Measurements from ENCODE around the gene EZH2. TPM values are rescaled to one million over a fixed set of nuclear protein-coding genes. Genes with fewer than 3 reads are reported as not detected.

The EZH2 gene
- total RNA-seq, 1 experiment from 2014 or later: 18.4 TPM

DNA sequence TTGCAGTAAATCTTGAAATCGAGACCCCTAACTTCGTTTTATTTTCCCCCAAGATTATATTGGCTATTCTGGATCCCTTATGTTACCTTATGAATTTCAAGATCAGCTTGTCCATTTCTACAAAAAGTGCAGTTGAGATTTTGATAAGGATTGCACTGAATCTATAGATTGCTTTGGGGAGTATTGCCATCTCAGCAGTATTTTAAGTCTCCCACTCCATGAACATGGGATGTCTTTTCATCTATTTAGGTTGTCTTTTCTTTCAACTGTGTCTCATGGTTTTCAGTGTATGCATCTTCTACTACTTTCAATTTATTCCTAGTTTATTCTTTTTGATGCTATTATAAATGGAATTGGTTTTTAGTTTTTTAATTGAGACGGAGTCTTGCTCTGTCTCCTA, 89.6 kb downstream of the EZH2 start:
- H3K27me3 ChIP-seq (ENCODE audit: control insufficient read depth, insufficient read depth, low read length): no peaks in the 10 kb centered on the region
- no peak overlapping the region for H3K4me3 ChIP-seq (ENCODE audit: insufficient read depth, low read depth, low read length)
- H3K36me3 ChIP-seq (replicated peaks; ENCODE audit: control insufficient read depth, insufficient read depth, low read length): peaks cover 24% of the 10 kb centered on the region
- DNase-seq: no peak

DNA sequence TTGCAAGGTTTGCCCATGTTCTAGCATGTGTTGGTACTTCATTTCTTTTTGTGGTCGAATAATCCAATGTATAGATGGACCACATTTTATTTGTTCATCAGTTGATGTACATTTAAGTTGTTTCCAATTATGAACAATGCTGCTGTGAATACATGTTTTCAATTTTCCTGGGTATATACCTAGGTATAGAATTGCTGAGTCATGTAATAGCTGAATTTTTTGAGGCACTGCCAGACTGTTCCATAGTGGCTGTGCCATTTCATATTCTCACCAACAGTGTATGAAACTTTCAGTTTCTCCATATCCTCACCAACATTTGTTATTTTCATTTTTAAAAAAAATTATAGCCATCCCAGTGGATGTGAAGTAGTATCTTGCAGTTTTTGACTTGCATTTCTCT, 90.5 kb downstream of the EZH2 start:
- Histone ChIP-seq H3K4me3 (ENCODE audit: insufficient read depth, low read depth, low read length) (no peak overlapping the region), H3K36me3 (replicated peaks; ENCODE audit: control insufficient read depth, insufficient read depth, low read length) (peaks cover 18% of the 10 kb centered on the region), H3K27me3 (ENCODE audit: control insufficient read depth, insufficient read depth, low read length) (no peaks in the 10 kb centered on the region)
- no peak for DNase-seq

DNA sequence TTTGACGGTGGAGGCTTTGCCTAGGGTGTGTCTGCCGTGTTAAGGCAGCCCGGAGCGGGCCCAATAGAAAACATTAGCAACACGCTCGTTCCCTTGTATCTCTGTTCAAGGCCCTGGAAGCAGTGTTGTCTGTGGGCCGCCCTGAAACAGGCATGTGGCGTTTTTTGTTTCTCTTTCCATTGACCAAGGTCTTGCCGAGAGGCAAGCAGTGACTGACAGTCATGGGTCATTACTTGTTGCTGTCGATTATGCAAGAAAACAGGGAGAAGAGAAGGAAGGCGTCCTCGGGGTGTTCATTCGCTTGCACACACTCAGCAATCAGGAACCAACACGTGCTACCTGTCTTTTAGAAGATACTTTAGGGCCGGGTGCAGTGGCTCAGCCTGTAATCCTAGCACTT, 92.5 kb downstream of the EZH2 start:
- DNase-seq: no peak
- H3K36me3 ChIP-seq (replicated peaks; ENCODE audit: control insufficient read depth, insufficient read depth, low read length): peaks cover 23% of the 10 kb centered on the region
- H3K27me3 ChIP-seq (ENCODE audit: control insufficient read depth, insufficient read depth, low read length): no peaks in the 10 kb centered on the region
- H3K4me3 ChIP-seq (ENCODE audit: insufficient read depth, low read depth, low read length): no peak overlapping the region

DNA sequence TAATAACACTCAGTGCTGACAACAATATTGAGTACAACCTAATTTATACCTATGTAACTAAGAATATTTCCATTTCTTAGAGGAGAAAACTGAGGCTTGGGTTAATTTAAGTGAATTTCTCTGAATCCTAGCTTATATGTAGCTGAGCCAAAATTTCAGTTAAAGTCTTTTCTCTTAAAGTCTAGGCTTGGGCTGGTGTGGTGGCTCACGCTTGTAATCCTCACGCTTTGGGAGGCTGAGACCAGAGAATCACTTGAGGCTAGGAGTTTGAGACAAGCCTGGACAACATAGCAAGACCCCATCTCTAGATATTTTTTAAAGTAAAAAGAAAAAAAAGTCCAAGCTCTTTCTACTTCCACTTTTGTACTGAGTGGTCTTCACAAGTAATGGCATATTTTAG, 93.2 kb downstream of the EZH2 start:
- DNase-seq: no peak
- no peaks in the 10 kb centered on the region for H3K27me3 ChIP-seq (ENCODE audit: control insufficient read depth, insufficient read depth, low read length)
- H3K4me3 ChIP-seq (ENCODE audit: insufficient read depth, low read depth, low read length): no peak overlapping the region
- H3K36me3 ChIP-seq (replicated peaks; ENCODE audit: control insufficient read depth, insufficient read depth, low read length): peaks cover 23% of the 10 kb centered on the region

GRCh38 chr7:148790131-148790726, 93.9 kb downstream of the EZH2 start:
- no peak for DNase-seq
- H3K4me3 ChIP-seq (ENCODE audit: insufficient read depth, low read depth, low read length): no peak overlapping the region
- no peaks in the 10 kb centered on the region for H3K27me3 ChIP-seq (ENCODE audit: control insufficient read depth, insufficient read depth, low read length)
- peaks cover 23% of the 10 kb centered on the region for H3K36me3 ChIP-seq (replicated peaks; ENCODE audit: control insufficient read depth, insufficient read depth, low read length)

DNA sequence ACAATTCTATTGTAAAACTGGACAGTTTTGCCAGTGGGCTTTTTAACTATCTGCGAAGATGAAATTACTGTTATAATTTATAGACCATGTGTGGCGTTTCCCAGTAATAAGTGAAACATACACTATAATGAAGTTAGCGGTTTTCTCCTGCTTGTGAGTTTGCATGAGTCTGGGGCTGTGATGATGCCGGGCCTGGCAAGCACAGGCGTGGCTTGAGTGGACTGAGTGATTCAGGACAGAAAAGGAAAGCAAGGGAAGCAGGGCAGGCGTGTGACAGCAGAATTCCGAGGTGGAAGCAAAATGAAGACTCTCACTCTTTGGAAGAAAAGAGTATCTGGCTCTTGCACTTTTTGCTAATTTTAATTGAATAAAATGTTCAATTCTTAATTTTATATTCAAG, 94.9 kb downstream of the EZH2 start:
- Histone ChIP-seq H3K36me3 (replicated peaks; ENCODE audit: control insufficient read depth, insufficient read depth, low read length) (peaks cover 23% of the 10 kb centered on the region), H3K27me3 (ENCODE audit: control insufficient read depth, insufficient read depth, low read length) (no peaks in the 10 kb centered on the region), H3K4me3 (ENCODE audit: insufficient read depth, low read depth, low read length) (no peak overlapping the region)
- DNase-seq: no peak

GRCh38 chr7:148787571-148788295, 96.4 kb downstream of the EZH2 start:
- Histone ChIP-seq H3K36me3 (replicated peaks; ENCODE audit: control insufficient read depth, insufficient read depth, low read length) (peaks cover 19% of the 10 kb centered on the region), H3K4me3 (ENCODE audit: insufficient read depth, low read depth, low read length) (no peak overlapping the region)
- DNase-seq: no peak

DNA sequence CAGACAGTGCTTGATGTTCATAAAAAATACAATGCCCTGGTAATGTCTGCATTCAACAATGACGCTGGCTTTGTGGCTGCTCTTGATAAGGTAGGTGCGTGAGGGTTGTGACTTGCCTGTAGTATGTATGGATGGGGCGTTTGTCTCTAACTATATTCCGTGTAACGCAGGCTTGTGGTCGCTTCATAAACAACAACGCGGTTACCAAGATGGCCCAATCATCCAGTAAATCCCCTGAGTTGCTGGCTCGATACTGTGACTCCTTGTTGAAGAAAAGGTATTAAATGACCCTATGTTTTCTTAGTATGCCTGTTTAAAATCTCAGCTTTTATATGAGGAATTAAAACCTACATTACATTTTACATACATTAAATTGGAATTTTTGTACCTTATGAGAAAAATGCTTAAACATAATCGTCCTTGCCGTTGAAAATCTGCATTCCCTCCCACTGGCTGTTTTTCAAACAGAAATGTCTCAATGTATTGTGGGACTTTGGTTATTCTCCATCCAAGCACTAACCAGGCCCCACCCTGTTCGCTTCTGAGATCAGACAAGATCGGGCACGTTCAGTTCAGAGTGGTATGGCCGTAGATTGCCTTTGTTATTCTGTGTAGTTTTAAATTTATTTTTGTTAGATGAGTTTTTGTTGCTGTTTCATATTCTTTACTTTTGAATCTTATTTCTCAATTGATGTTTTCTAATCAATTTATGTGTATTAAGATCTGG, 100.1 kb downstream of the EZH2 start:
- H3K36me3 ChIP-seq (replicated peaks; ENCODE audit: control insufficient read depth, insufficient read depth, low read length): peaks cover 12% of the 10 kb centered on the region
- H3K27me3 ChIP-seq (ENCODE audit: control insufficient read depth, insufficient read depth, low read length): no peaks in the 10 kb centered on the region
- no peak overlapping the region for H3K4me3 ChIP-seq (ENCODE audit: insufficient read depth, low read depth, low read length)

More at GRCh38 chr7:148787571-148788295, 96.4 kb downstream of the EZH2 start:
- H3K27me3 ChIP-seq (ENCODE audit: control insufficient read depth, insufficient read depth, low read length): no peaks in the 10 kb centered on the region

DNA sequence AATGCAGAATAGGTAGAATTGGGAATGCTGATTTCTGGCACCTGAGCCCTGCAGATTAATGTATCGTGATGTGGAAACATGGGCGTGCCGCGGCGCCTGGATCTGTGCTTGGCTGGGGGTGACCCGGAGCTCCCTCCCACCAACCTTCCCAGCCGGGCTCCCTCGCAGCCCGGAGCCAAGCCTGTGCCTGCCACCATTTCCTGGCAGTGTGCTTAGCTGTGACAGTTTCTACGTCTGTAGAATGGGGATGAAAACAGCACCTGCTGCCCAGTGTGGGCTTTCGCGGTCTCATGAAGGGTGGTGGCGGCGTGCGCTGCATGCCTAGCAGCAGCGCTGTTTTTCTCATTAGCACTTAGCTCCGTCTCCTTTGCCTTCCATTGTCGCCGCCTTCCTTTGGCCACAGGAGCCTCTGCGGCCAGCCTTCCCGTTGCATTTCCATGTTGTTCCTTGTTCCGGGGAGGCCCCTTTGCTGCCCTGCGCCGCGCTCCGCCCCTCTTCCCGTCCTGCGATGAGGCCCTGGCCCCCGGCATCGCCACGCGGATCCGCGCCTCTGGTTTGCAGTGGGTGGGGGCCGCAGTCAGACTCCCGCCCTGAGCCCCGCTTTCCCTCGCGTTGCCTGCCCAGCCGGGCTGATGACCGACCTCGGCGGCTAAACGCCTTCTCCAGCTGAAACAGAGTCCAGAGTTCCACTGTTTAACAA, 101.2 kb downstream of the EZH2 start:
- peak; percentile 53 for DNase-seq
- no peak overlapping the region for H3K4me3 ChIP-seq (ENCODE audit: insufficient read depth, low read depth, low read length)

More for the DNA sequence above, 100.1 kb downstream of the EZH2 start:
- no peak for DNase-seq

GRCh38 chr7:148774471-148774870, 109.6 kb downstream of the EZH2 start:
- Histone ChIP-seq H3K27me3 (ENCODE audit: control insufficient read depth, insufficient read depth, low read length) (no peaks in the 10 kb centered on the region), H3K4me3 (ENCODE audit: insufficient read depth, low read depth, low read length) (no peak overlapping the region), H3K36me3 (replicated peaks; ENCODE audit: control insufficient read depth, insufficient read depth, low read length) (peaks cover 2% of the 10 kb centered on the region)
- DNase-seq: no peak

More for the DNA sequence above, 101.2 kb downstream of the EZH2 start:
- Histone ChIP-seq H3K27me3 (ENCODE audit: control insufficient read depth, insufficient read depth, low read length) (no peaks in the 10 kb centered on the region), H3K36me3 (replicated peaks; ENCODE audit: control insufficient read depth, insufficient read depth, low read length) (peaks cover 4% of the 10 kb centered on the region)

GRCh38 chr7:148773334-148773733, 110.8 kb downstream of the EZH2 start:
- H3K27me3 ChIP-seq (ENCODE audit: control insufficient read depth, insufficient read depth, low read length): no peaks in the 10 kb centered on the region
- no peak for DNase-seq
- H3K36me3 ChIP-seq (replicated peaks; ENCODE audit: control insufficient read depth, insufficient read depth, low read length): peaks cover 3% of the 10 kb centered on the region
- H3K4me3 ChIP-seq (ENCODE audit: insufficient read depth, low read depth, low read length): no peak overlapping the region

DNA sequence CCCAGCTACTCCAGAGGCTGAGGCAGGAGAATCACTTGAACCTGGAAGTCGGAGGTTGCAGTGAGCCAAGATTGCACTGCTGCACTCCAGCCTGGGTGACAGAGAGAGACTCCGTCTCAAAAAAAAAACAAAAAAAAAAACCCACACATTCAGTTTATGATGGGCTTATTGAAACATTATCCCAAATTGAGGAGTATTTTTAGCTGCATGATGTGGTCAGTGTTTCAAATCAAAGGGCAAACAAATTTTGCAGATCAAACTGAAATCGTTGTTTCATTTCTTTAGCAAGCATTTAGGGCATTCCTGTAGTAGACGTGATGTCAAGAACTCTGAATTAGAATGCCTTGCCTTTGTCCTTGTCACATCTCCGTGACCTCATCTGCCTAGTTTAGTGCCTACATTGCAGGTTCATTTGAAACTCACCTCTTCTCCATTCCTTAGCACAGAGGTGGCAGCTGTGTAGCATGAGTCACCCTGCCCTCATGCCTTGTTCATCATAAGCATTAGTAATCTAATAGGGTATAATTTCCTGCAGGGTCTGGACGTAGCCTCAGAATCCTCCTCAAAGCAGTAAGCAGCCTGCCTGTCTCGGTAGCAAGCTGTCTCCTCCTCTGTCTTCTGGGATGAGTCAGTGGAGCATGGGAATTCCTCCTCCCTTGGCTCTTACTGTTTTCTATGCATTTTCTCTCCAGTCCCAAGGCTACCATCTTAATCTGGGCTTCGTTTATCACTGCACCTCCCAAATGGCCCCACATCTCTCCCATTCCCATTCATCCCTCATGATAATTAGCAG, 111.6 kb downstream of the EZH2 start:
- peaks cover 6% of the 10 kb centered on the region for H3K36me3 ChIP-seq (replicated peaks; ENCODE audit: control insufficient read depth, insufficient read depth, low read length)
- no peak for DNase-seq
- no peak overlapping the region for H3K4me3 ChIP-seq (ENCODE audit: insufficient read depth, low read depth, low read length)
- no peaks in the 10 kb centered on the region for H3K27me3 ChIP-seq (ENCODE audit: control insufficient read depth, insufficient read depth, low read length)

DNA sequence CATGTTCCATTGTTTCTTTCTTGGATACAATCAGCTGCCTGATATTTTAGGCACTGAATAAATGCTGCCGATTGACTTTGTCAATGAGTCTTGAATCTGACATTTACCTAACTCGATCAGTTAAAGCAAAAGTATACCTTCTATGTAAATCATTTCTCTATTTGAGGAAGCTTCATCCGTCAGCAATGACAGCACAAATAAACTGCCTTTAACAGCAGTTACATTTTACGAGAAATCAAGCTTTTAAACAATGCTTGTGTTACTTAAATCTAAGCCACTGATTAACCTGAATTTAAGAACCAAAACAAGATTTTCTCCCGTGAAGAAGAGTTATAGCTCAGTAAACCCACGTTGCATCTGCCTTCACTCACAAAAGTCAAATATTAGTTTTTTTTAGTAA, 114.1 kb downstream of the EZH2 start:
- no peaks in the 10 kb centered on the region for H3K27me3 ChIP-seq (ENCODE audit: control insufficient read depth, insufficient read depth, low read length)
- H3K36me3 ChIP-seq (replicated peaks; ENCODE audit: control insufficient read depth, insufficient read depth, low read length): peaks cover 8% of the 10 kb centered on the region
- DNase-seq: no peak
- no peak overlapping the region for H3K4me3 ChIP-seq (ENCODE audit: insufficient read depth, low read depth, low read length)

- H3K4me3 ChIP-seq (ENCODE audit: insufficient read depth, low read depth, low read length): no peak overlapping the region
- H3K27me3 ChIP-seq (ENCODE audit: control insufficient read depth, insufficient read depth, low read length): no peaks in the 10 kb centered on the region
- peaks cover 6% of the 10 kb centered on the region for H3K36me3 ChIP-seq (replicated peaks; ENCODE audit: control insufficient read depth, insufficient read depth, low read length)
- no peak for DNase-seq
Measured at GRCh38 chr7:148763622-148764021, 120.5 kb downstream of the EZH2 start.
